Measurements from ENCODE around the gene LTO1.
A peak's percentile ranks its signal among the peaks of the same experiment; 100 is the strongest.

Gene LTO1

GRCh38 chr11:69640260-69640994 is 34.7 kb downstream of the LTO1 start:
- H3K27me3 ChIP-seq = peaks cover 100% of the 10 kb centered on the region
- no peaks in the 10 kb centered on the region for H3K9me3 ChIP-seq

GRCh38 chr11:69639831-69640230 is 35.3 kb downstream of the LTO1 start:
- peaks cover 13 to 47% of the 10 kb centered on the region in 2 experiments for H3K4me1 ChIP-seq (ENCODE audit: control insufficient read depth in 1 of 2, insufficient read depth in 1 of 2, low read depth in 1 of 2, low read length in 1 of 2)
- no peak overlapping the region for H3K27ac ChIP-seq
- no peak overlapping the region for H3K4me3 ChIP-seq (ENCODE audit: low read depth in 1 of 2, low read length in 1 of 2)
- no peaks in the 10 kb centered on the region for H3K36me3 ChIP-seq
- no peak for TF ChIP-seq CTCF (IDR thresholded peaks at IDR 0.05)
- no peaks in the 10 kb centered on the region for H3K9me3 ChIP-seq
- H3K27me3 ChIP-seq = peaks cover 100% of the 10 kb centered on the region

More at GRCh38 chr11:69640260-69640994, 34.7 kb downstream of the LTO1 start:
- no peaks in the 10 kb centered on the region for H3K36me3 ChIP-seq
- no peak overlapping the region for H3K27ac ChIP-seq
- H3K4me3 ChIP-seq (ENCODE audit: low read depth in 1 of 2, low read length in 1 of 2) = peak overlapping the region in 1 of 2 experiments; percentile 75
- H3K4me1 ChIP-seq (ENCODE audit: control insufficient read depth in 1 of 2, insufficient read depth in 1 of 2, low read depth in 1 of 2, low read length in 1 of 2) = peaks cover 13 to 47% of the 10 kb centered on the region in 2 experiments
- no peak for TF ChIP-seq CTCF (IDR thresholded peaks at IDR 0.05)

- Histone ChIP-seq H3K27ac (no peak overlapping the region), H3K4me1 (ENCODE audit: control insufficient read depth in 1 of 2, insufficient read depth in 1 of 2, low read depth in 1 of 2, low read length in 1 of 2) (peaks cover 13 to 47% of the 10 kb centered on the region in 2 experiments), H3K9me3 (no peaks in the 10 kb centered on the region), H3K27me3 (peaks cover 100% of the 10 kb centered on the region), H3K4me3 (ENCODE audit: low read depth in 1 of 2, low read length in 1 of 2) (no peak overlapping the region), H3K36me3 (no peaks in the 10 kb centered on the region)
- TF ChIP-seq CTCF (IDR thresholded peaks at IDR 0.05) = no peak
Observed at GRCh38 chr11:69638941-69639681, 36.0 kb downstream of the LTO1 start.

- Histone ChIP-seq H3K27me3 (peaks cover 100% of the 10 kb centered on the region), H3K27ac (no peak overlapping the region)
Observed at GRCh38 chr11:69637941-69638871, 36.9 kb downstream of the LTO1 start.

More at GRCh38 chr11:69637941-69638871, 36.9 kb downstream of the LTO1 start:
- Histone ChIP-seq H3K4me3 (ENCODE audit: low read depth in 1 of 2, low read length in 1 of 2) (no peak overlapping the region), H3K9me3 (no peaks in the 10 kb centered on the region), H3K36me3 (no peaks in the 10 kb centered on the region), H3K4me1 (ENCODE audit: control insufficient read depth in 1 of 2, insufficient read depth in 1 of 2, low read depth in 1 of 2, low read length in 1 of 2) (peaks cover 13 to 47% of the 10 kb centered on the region in 2 experiments)
- TF ChIP-seq CTCF (IDR thresholded peaks at IDR 0.05) = no peak

Data from neutrophil (primary cell).